Uterus (tissue), 2 donors: ENCODE results near the gene KRTAP5-7.

ENCODE experiments used
- CTCF ChIP-seq, 4 experiments: fragments of 200-600 bp in 2 of 4; fragments of 450-650 bp in 2 of 4; sonication (generic) in 2 of 4; IDR thresholded peaks; one replicate each; pipeline ENCODE4 v1.5.1; 2016 to 2019; ENCODE audit warnings: antibody characterized with exemption in 4 of 4, mild to moderate bottlenecking in 2 of 4, moderate library complexity in 1 of 4
- POLR2A ChIP-seq, 2 donors: fragments of 450-650 bp; IDR thresholded peaks; one replicate each; pipeline ENCODE4 v1.6.1; 2016; ENCODE audit warnings: antibody characterized with exemption in 2 of 2, mild to moderate bottlenecking in 1 of 2, moderate library complexity in 1 of 2

DNA sequence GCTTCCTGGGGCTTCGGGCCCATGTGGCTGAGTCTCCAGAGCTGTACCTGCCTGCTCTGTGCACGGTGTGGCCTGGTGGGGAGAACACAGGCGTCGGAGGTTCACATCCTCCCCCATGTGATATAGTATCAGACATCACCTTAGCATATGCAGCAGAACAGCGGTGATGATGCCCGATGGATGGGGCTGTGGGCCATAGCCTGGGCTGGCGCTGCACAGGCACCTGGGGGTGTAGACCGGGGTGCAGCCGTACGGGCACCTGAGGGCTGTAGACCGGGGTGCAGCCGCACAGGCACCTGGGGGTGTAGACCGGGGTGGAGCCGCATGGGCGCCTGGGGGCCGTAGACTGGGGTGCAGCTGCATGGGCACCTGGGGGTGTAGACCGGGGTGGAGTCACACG is 44.9 kb upstream of the KRTAP5-7 start:
- TF ChIP-seq POLR2A (IDR thresholded peaks at IDR 0.05), result no peak
- no peak for TF ChIP-seq CTCF (IDR thresholded peaks at IDR 0.05)
